Measurements from ENCODE around the gene OPN3. TPM values are rescaled to one million over a fixed set of nuclear protein-coding genes. Genes with fewer than 3 reads are reported as not detected.

Gene OPN3
- total RNA-seq, 1 donor from 2014 or later, result 14.7 TPM

- no peak overlapping the region for H3K4me3 ChIP-seq (ENCODE audit: low read depth, low read length)
- no peak for DNase-seq (ENCODE audit: low read depth)
- H3K27me3 ChIP-seq (ENCODE audit: control insufficient read depth, insufficient read depth, low read length), result no peaks in the 10 kb centered on the region
- no peaks in the 10 kb centered on the region for H3K36me3 ChIP-seq (ENCODE audit: control insufficient read depth, insufficient read depth, low read length)
- no peak for FAIRE-seq
- TF ChIP-seq CTCF (IDR thresholded peaks at IDR 0.05; ENCODE audit: insufficient read depth, low read length, severe bottlenecking), result no peak
Observed at GRCh38 chr1:241548008-241548407, 92.2 kb downstream of the OPN3 start.

Other genes starting within 250 kb of the OPN3 start
- 33.7 and 41.1 TPM in 2 replicates for gene FH, start 120.6 kb downstream of the OPN3 start, total RNA-seq
- not detected in 2 replicates for gene KMO, start 108.0 kb downstream of the OPN3 start, total RNA-seq
- gene CHML, start within 50 bp of the OPN3 start, total RNA-seq, result 11.1 and 12.9 TPM in 2 replicates
- under 0.01 TPM in 1 of 2 replicates, not detected in the other for gene WDR64, start 11.9 kb upstream of the OPN3 start, total RNA-seq
- 0.53 and 0.90 TPM in 2 replicates for gene EXO1, start 207.8 kb upstream of the OPN3 start, total RNA-seq

Data from bronchial epithelial cell (primary cell).